ENCODE results near the gene POU2F2.
"Not testable (repeated sequence)": the region's sequence is repeated elsewhere in the genome, so short reads cannot be mapped to it uniquely, and the experiment has no call there.

Gene POU2F2

GRCh38 chr19:42053037-42053935 lies 79.0 kb downstream of the POU2F2 start:
- no peak for DNase-seq

- no peak for DNase-seq
Observed at GRCh38 chr19:42052241-42052863, 79.9 kb downstream of the POU2F2 start.

- DNase-seq, result no peak
Observed at GRCh38 chr19:42051166-42052115, 80.8 kb downstream of the POU2F2 start.

- DNase-seq, result peak; percentile 41
Observed at GRCh38 chr19:42048992-42049391, 83.3 kb downstream of the POU2F2 start.

GRCh38 chr19:42045575-42045974 lies 86.7 kb downstream of the POU2F2 start:
- no peak for DNase-seq

- no peak for DNase-seq
Observed at GRCh38 chr19:42042455-42043170, 89.6 kb downstream of the POU2F2 start.

GRCh38 chr19:42040491-42040890 lies 91.8 kb downstream of the POU2F2 start:
- not testable (repeated sequence) for DNase-seq

GRCh38 chr19:42040031-42040430 lies 92.2 kb downstream of the POU2F2 start:
- no peak for DNase-seq

GRCh38 chr19:42038666-42039065 lies 93.6 kb downstream of the POU2F2 start:
- peak; percentile 49 for DNase-seq

- DNase-seq, result no peak
Observed at GRCh38 chr19:42037649-42038048, 94.6 kb downstream of the POU2F2 start.
